GM12872 (cell line): ENCODE measurements around the gene FAM83B.

Source experiments
- TF ChIP-seq, protein P1 (sequence below): IDR thresholded peaks from 3 replicates; pipeline ENCODE4 v1.5.1; 2011; ENCODE audit warnings: low read depth, mild to moderate bottlenecking, low read length, moderate library complexity; ENCODE audit not compliant: insufficient read depth

FAM83B gene

DNA sequence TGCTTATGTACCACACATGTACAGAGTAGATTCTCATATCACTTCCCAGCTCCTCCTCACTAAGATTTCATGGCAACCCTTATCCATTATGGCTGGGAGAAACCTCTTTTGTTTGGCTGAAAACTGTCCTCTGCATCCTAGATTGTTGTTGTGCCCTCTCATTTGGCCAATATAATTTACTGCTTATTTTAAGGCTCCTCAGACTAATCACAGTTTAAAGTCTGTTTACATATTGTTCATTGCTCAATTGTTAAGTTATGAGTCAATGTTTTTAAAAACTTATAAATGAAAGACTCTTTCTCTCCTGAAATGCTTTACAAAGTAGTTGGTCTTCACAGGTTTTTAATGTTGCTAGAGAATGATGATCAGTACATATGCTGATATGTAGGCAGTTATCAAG lies 57.3 kb downstream of the FAM83B start:
- TF ChIP-seq, protein P1, sequence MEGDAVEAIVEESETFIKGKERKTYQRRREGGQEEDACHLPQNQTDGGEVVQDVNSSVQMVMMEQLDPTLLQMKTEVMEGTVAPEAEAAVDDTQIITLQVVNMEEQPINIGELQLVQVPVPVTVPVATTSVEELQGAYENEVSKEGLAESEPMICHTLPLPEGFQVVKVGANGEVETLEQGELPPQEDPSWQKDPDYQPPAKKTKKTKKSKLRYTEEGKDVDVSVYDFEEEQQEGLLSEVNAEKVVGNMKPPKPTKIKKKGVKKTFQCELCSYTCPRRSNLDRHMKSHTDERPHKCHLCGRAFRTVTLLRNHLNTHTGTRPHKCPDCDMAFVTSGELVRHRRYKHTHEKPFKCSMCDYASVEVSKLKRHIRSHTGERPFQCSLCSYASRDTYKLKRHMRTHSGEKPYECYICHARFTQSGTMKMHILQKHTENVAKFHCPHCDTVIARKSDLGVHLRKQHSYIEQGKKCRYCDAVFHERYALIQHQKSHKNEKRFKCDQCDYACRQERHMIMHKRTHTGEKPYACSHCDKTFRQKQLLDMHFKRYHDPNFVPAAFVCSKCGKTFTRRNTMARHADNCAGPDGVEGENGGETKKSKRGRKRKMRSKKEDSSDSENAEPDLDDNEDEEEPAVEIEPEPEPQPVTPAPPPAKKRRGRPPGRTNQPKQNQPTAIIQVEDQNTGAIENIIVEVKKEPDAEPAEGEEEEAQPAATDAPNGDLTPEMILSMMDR: no peak

DNA sequence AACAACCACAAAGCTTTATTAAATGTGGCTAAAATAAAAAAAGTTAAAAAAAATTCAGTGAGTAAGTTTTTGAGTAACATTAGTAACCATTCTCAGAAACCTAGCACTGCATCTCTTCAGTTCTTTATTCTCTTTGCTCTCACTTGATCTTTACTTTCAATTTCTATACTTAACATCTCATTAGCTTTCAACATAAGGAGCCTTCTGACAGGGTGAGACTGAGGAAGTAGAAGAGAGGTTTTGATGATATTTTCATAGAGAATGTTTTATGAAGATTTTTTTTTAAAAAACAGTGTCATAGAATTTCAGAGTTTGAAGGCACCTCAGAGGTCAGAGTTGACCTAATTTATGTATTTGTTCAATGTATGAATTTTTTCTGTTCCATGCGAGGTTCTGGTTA lies 60.8 kb downstream of the FAM83B start:
- TF ChIP-seq, protein P1: no peak

DNA sequence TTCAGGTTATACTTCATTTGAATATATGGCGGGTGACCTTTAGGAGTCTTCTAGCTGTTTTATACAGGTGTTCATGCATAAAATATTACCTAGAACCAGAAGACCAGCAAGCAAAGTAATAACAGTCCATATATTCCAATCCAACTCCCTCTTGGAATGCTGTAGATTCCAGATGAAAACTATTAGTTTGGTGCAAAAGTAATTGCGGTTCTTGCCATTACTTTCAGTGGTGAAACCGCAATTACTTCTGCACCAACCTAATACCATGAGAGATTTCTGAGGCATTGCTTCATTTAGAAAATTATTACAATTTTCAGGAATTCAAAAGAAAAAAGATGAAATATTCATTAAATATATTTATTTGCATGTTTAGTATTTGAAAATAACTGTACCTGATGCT lies 62.6 kb downstream of the FAM83B start:
- TF ChIP-seq, protein P1: no peak

DNA sequence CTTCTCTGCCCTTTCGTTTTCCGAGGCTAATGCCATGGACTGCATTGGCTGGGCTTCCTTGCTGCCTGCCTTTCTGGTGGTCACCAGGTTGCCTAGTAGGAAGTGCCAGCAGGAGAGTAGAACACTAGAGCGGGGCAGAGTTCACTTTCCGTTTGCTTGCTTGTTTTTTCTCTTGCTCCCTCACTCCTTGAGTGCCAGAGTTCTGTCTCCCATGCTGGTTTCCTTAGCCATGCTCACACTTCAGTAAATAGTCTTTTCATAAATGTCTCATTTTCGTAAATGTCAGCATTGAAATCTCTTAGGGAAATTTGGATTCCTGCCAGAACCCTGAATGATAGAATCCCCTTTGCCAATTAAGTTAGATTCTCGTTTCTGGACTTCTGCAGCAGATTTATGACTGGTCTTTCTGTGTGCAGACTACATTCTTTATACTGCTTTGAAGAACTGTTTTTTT lies 63.9 kb downstream of the FAM83B start:
- TF ChIP-seq, protein P1: no peak

DNA sequence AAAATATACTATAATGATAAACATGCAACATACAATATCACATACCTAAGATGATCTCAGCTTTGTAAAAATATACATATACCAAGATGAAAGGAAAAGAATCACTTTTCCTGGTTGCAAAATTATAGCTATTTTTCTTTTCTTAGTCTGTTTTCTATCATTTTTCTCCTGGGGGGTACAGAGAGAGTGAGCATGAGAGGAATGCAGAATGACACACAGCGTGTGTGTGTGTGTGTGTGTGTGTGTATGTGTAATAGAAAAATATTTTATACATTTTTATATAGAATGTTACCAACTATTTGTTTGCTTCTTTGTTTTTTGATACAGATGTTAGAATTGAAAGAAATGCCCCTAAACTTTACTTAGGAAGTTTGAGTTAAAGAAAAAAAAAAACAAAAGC lies 64.3 kb downstream of the FAM83B start:
- TF ChIP-seq, protein P1: no peak

DNA sequence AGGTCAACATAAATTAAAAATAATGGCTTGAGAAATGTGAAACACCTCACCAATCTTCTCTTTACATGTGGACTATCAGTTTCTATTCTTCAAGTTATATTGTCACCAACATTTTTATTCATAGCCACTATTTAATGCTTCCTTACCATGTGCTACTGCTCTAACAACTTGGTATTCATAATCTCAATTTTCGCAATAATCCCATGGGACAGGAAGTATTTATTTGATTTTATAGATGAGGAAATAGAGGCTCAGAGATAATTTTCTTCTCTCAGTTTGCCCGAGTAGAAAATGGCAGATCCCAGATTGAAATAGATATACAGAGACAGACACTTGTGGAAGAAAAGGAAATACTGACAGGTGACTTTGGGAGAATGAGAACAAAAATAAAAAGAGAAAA lies 66.6 kb downstream of the FAM83B start:
- TF ChIP-seq, protein P1: no peak

DNA sequence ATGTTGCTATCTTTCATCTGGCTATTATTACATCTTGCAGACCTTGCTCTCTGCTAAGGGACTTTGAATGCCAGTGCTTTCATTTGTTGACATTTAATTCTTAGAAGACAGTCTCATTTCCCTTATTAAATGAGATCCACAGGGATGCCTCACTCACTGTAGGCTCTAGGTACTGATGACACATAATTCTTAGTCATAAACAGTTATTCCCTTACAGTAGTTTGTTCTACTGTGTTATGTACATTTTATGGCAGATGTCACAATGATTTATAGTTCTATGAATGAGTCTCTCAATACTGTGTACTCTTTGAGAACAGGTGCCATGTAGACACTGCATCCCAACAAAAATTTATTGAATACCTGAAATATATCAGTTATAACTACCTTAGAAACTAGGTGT lies 70.3 kb downstream of the FAM83B start:
- TF ChIP-seq, protein P1: no peak

DNA sequence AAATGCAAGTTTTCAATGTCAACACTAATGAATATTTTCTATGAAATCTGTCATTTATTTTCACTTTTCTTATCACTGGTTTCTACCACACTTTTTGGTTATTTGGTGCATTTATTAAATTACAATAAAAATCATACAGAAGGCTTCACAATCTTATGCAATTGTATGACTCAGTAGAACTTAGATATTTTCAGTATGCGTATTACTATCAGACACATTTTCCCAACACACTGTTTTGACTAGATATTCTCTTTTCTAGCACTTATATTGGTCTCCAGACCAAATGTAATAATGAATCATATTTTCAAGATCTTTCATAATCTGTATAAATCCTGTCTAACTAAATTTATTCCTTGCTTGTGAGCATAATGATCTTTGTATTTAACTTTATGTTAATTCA lies 74.1 kb downstream of the FAM83B start:
- TF ChIP-seq, protein P1: no peak
